HepG2 (cell line): Measurements from ENCODE around the gene SLC16A4. TPM values are rescaled to one million over a fixed set of nuclear protein-coding genes. Genes with fewer than 3 reads are reported as not detected.

ENCODE experiments used
- MTF1 ChIP-seq: sonication (generic); formaldehyde crosslinking; IDR thresholded peaks from 2 replicates; pipeline ENCODE4 v1.5.0; 2020; ENCODE audit warnings: missing genetic modification reagents
- SOX5 ChIP-seq: IDR thresholded peaks from 2 replicates; pipeline ENCODE4 v1.6.1; 2016; ENCODE audit warnings: borderline replicate concordance
- SSRP1 ChIP-seq: IDR thresholded peaks from 2 replicates; pipeline ENCODE4 v1.6.1; 2016; ENCODE audit warnings: control low read depth
- ZNF510 ChIP-seq: sonication (generic); formaldehyde crosslinking; IDR thresholded peaks from 2 replicates; pipeline ENCODE4 v1.4.0; 2020; ENCODE audit warnings: low read depth, mild to moderate bottlenecking, missing genetic modification reagents
- polyA plus RNA-seq, 8 experiments: library from polyadenylated mRNA; depleted of rRNA in 3 of 8; stranded (reverse) in 7 of 8; unstranded in 1 of 8; fragments of >200 nt; fragmentation: Illumina TruSeq in 4 of 8; extraction: Trizol in 4 of 8; gene quantifications; 2 replicates each; pipeline versions ENCODE4 v1.2.1 to v1.2.3, GENCODE V29; 2011 to 2016; ENCODE audit warnings: low read depth in 4 of 8, missing spikeins in 1 of 8, mixed read lengths in 1 of 8; ENCODE audit not compliant: insufficient read depth in 1 of 8
- total RNA-seq, 5 experiments: library from RNA; depleted of rRNA; stranded (reverse); fragments of >200 nt; fragmentation: Illumina TruSeq; extraction: Trizol; gene quantifications; 2 replicates each; pipeline ENCODE4 v1.2.3, GENCODE V29; 2016; ENCODE audit warnings: low read depth in 1 of 5
- TF ChIP-seq, protein P1 (sequence below), 2 experiments: sonication (generic) in 1 of 2; formaldehyde crosslinking in 1 of 2; IDR thresholded peaks; 2 replicates each; pipeline versions ENCODE4 v1.5.1 to v1.6.1; 2011 to 2020; ENCODE audit warnings: borderline replicate concordance in 1 of 2, low read depth in 1 of 2, low read length in 1 of 2, mild to moderate bottlenecking in 1 of 2, missing genetic modification reagents in 1 of 2, moderate library complexity in 1 of 2
- TF ChIP-seq, protein P2 (sequence below): sonication (generic); formaldehyde crosslinking; IDR thresholded peaks from 2 replicates; pipeline ENCODE4 v1.5.0; 2020; ENCODE audit warnings: mild to moderate bottlenecking, missing genetic modification reagents, borderline replicate concordance

The SLC16A4 gene
- total and polyA plus RNA-seq, 2 of the 13 experiments (the other 11 are each of a cell fraction or from before 2014, with no cell fraction given): 1.1 to 1.5 TPM

DNA sequence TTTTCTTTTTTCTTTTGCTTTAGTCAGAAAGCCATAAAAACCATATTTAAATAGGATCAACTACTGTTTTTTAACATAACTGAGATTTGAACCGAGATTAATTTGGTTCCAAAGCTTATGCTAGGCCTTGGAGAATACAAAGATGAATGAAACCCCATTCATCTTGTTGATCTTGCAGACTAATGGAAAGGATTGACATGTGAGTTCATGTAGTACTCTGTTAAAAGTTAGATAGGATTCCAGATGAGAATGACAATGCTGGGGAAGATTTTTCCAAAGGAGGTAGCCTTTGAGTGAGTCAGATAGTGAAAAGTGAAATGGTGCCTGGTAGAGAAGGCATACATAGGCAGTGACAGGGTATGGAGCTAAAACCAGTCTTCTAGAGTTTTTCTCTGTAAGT, 29.0 kb downstream of the SLC16A4 start (continued):
- TF ChIP-seq, protein P1, sequence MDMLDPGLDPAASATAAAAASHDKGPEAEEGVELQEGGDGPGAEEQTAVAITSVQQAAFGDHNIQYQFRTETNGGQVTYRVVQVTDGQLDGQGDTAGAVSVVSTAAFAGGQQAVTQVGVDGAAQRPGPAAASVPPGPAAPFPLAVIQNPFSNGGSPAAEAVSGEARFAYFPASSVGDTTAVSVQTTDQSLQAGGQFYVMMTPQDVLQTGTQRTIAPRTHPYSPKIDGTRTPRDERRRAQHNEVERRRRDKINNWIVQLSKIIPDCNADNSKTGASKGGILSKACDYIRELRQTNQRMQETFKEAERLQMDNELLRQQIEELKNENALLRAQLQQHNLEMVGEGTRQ (IDR thresholded peaks at IDR 0.05; ENCODE audit: low read depth, low read length): no peak
- TF ChIP-seq, protein P1 (CRISPR knock-in tag; IDR thresholded peaks at IDR 0.05; ENCODE audit: borderline replicate concordance): no peak
- TF ChIP-seq SOX5 (CRISPR knock-in tag) (no peak), MTF1 (CRISPR knock-in tag) (no peak), ZNF510 (CRISPR knock-in tag) (no peak), SSRP1 (CRISPR knock-in tag) (no peak)
- TF ChIP-seq, protein P2, sequence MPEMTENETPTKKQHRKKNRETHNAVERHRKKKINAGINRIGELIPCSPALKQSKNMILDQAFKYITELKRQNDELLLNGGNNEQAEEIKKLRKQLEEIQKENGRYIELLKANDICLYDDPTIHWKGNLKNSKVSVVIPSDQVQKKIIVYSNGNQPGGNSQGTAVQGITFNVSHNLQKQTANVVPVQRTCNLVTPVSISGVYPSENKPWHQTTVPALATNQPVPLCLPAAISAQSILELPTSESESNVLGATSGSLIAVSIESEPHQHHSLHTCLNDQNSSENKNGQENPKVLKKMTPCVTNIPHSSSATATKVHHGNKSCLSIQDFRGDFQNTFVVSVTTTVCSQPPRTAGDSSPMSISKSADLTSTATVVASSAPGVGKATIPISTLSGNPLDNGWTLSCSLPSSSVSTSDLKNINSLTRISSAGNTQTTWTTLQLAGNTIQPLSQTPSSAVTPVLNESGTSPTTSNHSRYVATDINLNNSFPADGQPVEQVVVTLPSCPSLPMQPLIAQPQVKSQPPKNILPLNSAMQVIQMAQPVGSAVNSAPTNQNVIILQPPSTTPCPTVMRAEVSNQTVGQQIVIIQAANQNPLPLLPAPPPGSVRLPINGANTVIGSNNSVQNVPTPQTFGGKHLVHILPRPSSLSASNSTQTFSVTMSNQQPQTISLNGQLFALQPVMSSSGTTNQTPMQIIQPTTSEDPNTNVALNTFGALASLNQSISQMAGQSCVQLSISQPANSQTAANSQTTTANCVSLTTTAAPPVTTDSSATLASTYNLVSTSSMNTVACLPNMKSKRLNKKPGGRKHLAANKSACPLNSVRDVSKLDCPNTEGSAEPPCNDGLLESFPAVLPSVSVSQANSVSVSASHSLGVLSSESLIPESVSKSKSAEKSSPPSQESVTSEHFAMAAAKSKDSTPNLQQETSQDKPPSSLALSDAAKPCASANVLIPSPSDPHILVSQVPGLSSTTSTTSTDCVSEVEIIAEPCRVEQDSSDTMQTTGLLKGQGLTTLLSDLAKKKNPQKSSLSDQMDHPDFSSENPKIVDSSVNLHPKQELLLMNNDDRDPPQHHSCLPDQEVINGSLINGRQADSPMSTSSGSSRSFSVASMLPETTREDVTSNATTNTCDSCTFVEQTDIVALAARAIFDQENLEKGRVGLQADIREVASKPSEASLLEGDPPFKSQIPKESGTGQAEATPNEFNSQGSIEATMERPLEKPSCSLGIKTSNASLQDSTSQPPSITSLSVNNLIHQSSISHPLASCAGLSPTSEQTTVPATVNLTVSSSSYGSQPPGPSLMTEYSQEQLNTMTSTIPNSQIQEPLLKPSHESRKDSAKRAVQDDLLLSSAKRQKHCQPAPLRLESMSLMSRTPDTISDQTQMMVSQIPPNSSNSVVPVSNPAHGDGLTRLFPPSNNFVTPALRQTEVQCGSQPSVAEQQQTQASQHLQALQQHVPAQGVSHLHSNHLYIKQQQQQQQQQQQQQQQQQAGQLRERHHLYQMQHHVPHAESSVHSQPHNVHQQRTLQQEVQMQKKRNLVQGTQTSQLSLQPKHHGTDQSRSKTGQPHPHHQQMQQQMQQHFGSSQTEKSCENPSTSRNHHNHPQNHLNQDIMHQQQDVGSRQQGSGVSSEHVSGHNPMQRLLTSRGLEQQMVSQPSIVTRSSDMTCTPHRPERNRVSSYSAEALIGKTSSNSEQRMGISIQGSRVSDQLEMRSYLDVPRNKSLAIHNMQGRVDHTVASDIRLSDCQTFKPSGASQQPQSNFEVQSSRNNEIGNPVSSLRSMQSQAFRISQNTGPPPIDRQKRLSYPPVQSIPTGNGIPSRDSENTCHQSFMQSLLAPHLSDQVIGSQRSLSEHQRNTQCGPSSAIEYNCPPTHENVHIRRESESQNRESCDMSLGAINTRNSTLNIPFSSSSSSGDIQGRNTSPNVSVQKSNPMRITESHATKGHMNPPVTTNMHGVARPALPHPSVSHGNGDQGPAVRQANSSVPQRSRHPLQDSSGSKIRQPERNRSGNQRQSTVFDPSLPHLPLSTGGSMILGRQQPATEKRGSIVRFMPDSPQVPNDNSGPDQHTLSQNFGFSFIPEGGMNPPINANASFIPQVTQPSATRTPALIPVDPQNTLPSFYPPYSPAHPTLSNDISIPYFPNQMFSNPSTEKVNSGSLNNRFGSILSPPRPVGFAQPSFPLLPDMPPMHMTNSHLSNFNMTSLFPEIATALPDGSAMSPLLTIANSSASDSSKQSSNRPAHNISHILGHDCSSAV: no peak
